Measurements from ENCODE around the gene TOM1.
A peak's percentile ranks its signal among the peaks of the same experiment; 100 is the strongest.

- TF ChIP-seq, protein P1, sequence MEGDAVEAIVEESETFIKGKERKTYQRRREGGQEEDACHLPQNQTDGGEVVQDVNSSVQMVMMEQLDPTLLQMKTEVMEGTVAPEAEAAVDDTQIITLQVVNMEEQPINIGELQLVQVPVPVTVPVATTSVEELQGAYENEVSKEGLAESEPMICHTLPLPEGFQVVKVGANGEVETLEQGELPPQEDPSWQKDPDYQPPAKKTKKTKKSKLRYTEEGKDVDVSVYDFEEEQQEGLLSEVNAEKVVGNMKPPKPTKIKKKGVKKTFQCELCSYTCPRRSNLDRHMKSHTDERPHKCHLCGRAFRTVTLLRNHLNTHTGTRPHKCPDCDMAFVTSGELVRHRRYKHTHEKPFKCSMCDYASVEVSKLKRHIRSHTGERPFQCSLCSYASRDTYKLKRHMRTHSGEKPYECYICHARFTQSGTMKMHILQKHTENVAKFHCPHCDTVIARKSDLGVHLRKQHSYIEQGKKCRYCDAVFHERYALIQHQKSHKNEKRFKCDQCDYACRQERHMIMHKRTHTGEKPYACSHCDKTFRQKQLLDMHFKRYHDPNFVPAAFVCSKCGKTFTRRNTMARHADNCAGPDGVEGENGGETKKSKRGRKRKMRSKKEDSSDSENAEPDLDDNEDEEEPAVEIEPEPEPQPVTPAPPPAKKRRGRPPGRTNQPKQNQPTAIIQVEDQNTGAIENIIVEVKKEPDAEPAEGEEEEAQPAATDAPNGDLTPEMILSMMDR (IDR thresholded peaks at IDR 0.05), result peak; percentile 22
- TF ChIP-seq JUND (IDR thresholded peaks at IDR 0.05) (no peak), FOXM1 (IDR thresholded peaks at IDR 0.05; ENCODE audit: low read depth) (no peak), POLR2AphosphoS5 (IDR thresholded peaks at IDR 0.05; ENCODE audit: low read depth, low read length) (no peak), USF1 (IDR thresholded peaks at IDR 0.05; ENCODE audit: borderline replicate concordance, low read depth) (no peak), YY1 (IDR thresholded peaks at IDR 0.05; ENCODE audit: low read depth) (no peak), TEAD4 (IDR thresholded peaks at IDR 0.05; ENCODE audit: borderline replicate concordance, insufficient read depth) (no peak)
- TF ChIP-seq, protein P2, sequence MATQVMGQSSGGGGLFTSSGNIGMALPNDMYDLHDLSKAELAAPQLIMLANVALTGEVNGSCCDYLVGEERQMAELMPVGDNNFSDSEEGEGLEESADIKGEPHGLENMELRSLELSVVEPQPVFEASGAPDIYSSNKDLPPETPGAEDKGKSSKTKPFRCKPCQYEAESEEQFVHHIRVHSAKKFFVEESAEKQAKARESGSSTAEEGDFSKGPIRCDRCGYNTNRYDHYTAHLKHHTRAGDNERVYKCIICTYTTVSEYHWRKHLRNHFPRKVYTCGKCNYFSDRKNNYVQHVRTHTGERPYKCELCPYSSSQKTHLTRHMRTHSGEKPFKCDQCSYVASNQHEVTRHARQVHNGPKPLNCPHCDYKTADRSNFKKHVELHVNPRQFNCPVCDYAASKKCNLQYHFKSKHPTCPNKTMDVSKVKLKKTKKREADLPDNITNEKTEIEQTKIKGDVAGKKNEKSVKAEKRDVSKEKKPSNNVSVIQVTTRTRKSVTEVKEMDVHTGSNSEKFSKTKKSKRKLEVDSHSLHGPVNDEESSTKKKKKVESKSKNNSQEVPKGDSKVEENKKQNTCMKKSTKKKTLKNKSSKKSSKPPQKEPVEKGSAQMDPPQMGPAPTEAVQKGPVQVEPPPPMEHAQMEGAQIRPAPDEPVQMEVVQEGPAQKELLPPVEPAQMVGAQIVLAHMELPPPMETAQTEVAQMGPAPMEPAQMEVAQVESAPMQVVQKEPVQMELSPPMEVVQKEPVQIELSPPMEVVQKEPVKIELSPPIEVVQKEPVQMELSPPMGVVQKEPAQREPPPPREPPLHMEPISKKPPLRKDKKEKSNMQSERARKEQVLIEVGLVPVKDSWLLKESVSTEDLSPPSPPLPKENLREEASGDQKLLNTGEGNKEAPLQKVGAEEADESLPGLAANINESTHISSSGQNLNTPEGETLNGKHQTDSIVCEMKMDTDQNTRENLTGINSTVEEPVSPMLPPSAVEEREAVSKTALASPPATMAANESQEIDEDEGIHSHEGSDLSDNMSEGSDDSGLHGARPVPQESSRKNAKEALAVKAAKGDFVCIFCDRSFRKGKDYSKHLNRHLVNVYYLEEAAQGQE (IDR thresholded peaks at IDR 0.05; ENCODE audit: low read depth, low read length), result no peak
Measured at GRCh38 chr22:35352214-35353111, 52.8 kb downstream of the TOM1 start.

Data from SK-N-SH (cell line).